T-cell (primary cell): ENCODE data around the gene TAT. TPM values are rescaled to one million over a fixed set of nuclear protein-coding genes. Genes with fewer than 3 reads are reported as not detected.
"Not testable (repeated sequence)": the region's sequence is repeated elsewhere in the genome, so short reads cannot be mapped to it uniquely, and the experiment has no call there.

Source experiments
- ATAC-seq, 4 experiments: fragments of 200-7000 bp in 3 of 4; fragments of 150-1000 bp in 1 of 4; cut with Tn5 transposase; replicated peaks in 1 of 4; 1 replicate in 3 of 4; 2 replicates in 1 of 4; pipeline ENCODE4 v1.10.0; 2021; ENCODE audit warnings: moderate library complexity in 3 of 4, mild to moderate bottlenecking in 2 of 4, moderate number of reproducible peaks in 1 of 4
- CTCF ChIA-PET, 2 donors: fragments of 300-600 bp; sonication (Branson Sonifier 250); formaldehyde crosslinking; loops; one replicate each; lab custom pipeline; 2022; ENCODE audit warnings: antibody characterized with exemption in 2 of 2; lab: Charles Lee
- POLR2A ChIA-PET, 2 donors: fragments of 300-600 bp; sonication (Branson Sonifier 250); formaldehyde crosslinking; loops; one replicate each; lab custom pipeline; 2022; ENCODE audit warnings: antibody characterized with exemption in 2 of 2; lab: Charles Lee
- DNase-seq, 35 experiments: peaks; one replicate each; pipeline versions ENCODE4 v3.0.0 to v3.0.0-alpha.2; 2013 to 2023
- H3K27ac ChIP-seq: one replicate; pipeline ENCODE4 v1.5.1; 2013; ENCODE audit warnings: low read length
- H3K27me3 ChIP-seq, 2 experiments: replicated peaks in 1 of 2; 1 replicate in 1 of 2; 2 replicates in 1 of 2; pipeline versions ENCODE4 v1.6.1 to v1.7.0; 2013; ENCODE audit warnings: low read length in 1 of 2, mixed read lengths in 1 of 2; ENCODE audit not compliant: control insufficient read depth in 2 of 2, insufficient read depth in 2 of 2; ENCODE audit errors: extremely low read depth in 1 of 2
- H3K36me3 ChIP-seq, 2 donors: 1 replicate in 1 of 2; 2 replicates in 1 of 2; pipeline versions ENCODE4 v1.6.1 to v1.7.0; 2013; ENCODE audit warnings: low read length in 1 of 2; ENCODE audit not compliant: control insufficient read depth in 2 of 2, insufficient read depth in 1 of 2; ENCODE audit errors: extremely low read depth in 1 of 2
- H3K4me1 ChIP-seq, 2 experiments: 1 replicate in 1 of 2; 2 replicates in 1 of 2; pipeline versions ENCODE4 v1.6.1 to v1.7.0; 2013; ENCODE audit warnings: low read length in 2 of 2, mixed read lengths in 1 of 2; ENCODE audit not compliant: insufficient read depth in 2 of 2, control insufficient read depth in 1 of 2; ENCODE audit errors: extremely low read depth in 1 of 2
- H3K4me3 ChIP-seq, 2 donors: 1 replicate in 1 of 2; 2 replicates in 1 of 2; pipeline versions ENCODE4 v1.5.1 to v1.7.0; 2013; ENCODE audit warnings: mild to moderate bottlenecking in 2 of 2, low read length in 1 of 2, moderate library complexity in 1 of 2; ENCODE audit not compliant: control insufficient read depth in 1 of 2; ENCODE audit errors: extremely low read depth in 1 of 2
- H3K9me3 ChIP-seq: 2 replicates; pipeline ENCODE4 v1.7.0; 2013
- H3K27ac Mint-ChIP-seq, 2 donors: one replicate each; pipeline ENCODE4 v1.8.0; 2020 to 2021; ENCODE audit warnings: mild to moderate bottlenecking in 2 of 2, mixed read lengths in 2 of 2
- H3K27me3 Mint-ChIP-seq, 2 donors: one replicate each; pipeline ENCODE4 v1.8.0; 2021 to 2022; ENCODE audit warnings: mixed read lengths in 2 of 2
- H3K36me3 Mint-ChIP-seq: one replicate; pipeline ENCODE4 v1.8.0; 2021; ENCODE audit warnings: mixed read lengths
- H3K4me1 Mint-ChIP-seq, 3 donors: one replicate each; pipeline ENCODE4 v1.8.0; 2020 to 2022; ENCODE audit warnings: mixed read lengths in 3 of 3, mild to moderate bottlenecking in 1 of 3
- H3K4me3 Mint-ChIP-seq, 3 donors: one replicate each; pipeline ENCODE4 v1.8.0; 2020 to 2022; ENCODE audit warnings: mild to moderate bottlenecking in 3 of 3, mixed read lengths in 3 of 3, moderate library complexity in 3 of 3
- H3K9me3 Mint-ChIP-seq, 3 donors: one replicate each; pipeline ENCODE4 v1.8.0; 2020 to 2022; ENCODE audit warnings: mixed read lengths in 3 of 3
- WGBS: methylation state at CpG from one replicate; pipeline ENCODE4 v1.1.5; 2013; ENCODE audit warnings: missing lambda C conversion rate; ENCODE audit not compliant: insufficient coverage; 5-methylcytosine and 5-hydroxymethylcytosine counted together
- total RNA-seq, 35 experiments: library from RNA in 6 of 35; stranded (reverse) in 6 of 35; fragments of 120-200 nt in 1 of 35; gene quantifications; one replicate each; pipeline versions ENCODE4 v1.2.1 to v1.2.4 and lab custom pipeline; 2013 to 2026

TAT gene
- total RNA-seq, 5 donors from 2014 or later (not counting 1 experiment from before 2014, with no cell fraction given): 0.49 to 1.1 (median 0.66) TPM; not detected in 2

DNA sequence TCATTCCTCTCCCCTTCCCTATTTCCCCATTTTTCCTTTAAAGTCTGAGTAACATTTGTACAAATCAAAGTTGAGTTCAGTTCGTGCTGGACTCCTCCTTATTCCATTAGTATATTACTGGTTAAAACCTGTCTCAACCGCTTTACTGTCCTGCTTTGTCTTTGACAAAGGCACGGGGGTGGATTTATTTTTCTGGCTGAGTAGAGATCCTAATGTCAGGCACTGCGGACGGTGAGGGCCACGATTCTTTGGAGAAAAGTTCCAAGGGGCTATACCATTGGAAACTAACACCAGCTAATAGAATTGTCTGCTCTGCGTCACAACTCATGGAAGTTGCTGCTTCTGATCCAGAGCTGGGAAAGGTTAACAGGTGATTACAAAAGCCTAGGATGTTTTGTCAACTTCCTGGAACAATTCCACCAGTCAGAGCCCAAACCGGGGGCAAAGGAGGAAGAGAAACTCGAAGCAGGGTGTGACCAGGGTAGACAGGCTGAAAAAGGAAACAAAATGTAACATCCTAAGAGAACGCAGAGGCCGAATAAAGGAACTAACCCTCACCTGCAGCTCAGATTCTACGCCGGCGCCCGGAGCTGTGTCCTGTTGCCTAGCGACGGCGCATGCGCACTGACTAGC, 12.4 kb downstream of the TAT start:
- DNase-seq: peak in 1 of 35 experiments; percentile 1
- ChIA-PET POLR2A (interaction anchor here (0.5 to 1.9 kb wide), 5 partner anchors 12 to 329 kb away, joined by 3 to 17 read pairs (median 3); partner anchors contain the start of genes CMTR2 (in 1 of the 2) and TAT (in 1 of the 2)), CTCF (interaction anchor here (0.7 to 2.3 kb wide), 10 partner anchors 11 to 1813 kb away, joined by 3 to 42 read pairs (median 6); partner anchors contain the start of gene TAT (in 1 of the 2))
- WGBS: 3% methylated on average over 5 of the region's 19 CpGs
- Histone ChIP-seq H3K27ac (peak overlapping the region; percentile 72), H3K36me3 (no peaks in the 10 kb centered on the region), H3K4me1 (peaks cover 9 to 13% of the 10 kb centered on the region in 2 experiments), H3K4me3 (peak overlapping the region; percentile 68 to 79), H3K9me3 (no peaks in the 10 kb centered on the region), H3K27me3 (peaks cover 0 to 1% of the 10 kb centered on the region in 2 experiments)
- H3K27me3 Mint-ChIP-seq: no peaks in the 10 kb centered on the region
- no peak for ATAC-seq
- peaks cover 0 to 14% (median 7%) of the 10 kb centered on the region in 3 donors for H3K9me3 Mint-ChIP-seq
- H3K36me3 Mint-ChIP-seq: peaks cover 3% of the 10 kb centered on the region
- peak overlapping the region; percentile 96 to 97 for H3K27ac Mint-ChIP-seq
- H3K4me1 Mint-ChIP-seq: peaks cover 16 to 21% (median 18%) of the 10 kb centered on the region in 3 donors
- H3K4me3 Mint-ChIP-seq: peak overlapping the region; percentile 84 to 94 (median 94)

DNA sequence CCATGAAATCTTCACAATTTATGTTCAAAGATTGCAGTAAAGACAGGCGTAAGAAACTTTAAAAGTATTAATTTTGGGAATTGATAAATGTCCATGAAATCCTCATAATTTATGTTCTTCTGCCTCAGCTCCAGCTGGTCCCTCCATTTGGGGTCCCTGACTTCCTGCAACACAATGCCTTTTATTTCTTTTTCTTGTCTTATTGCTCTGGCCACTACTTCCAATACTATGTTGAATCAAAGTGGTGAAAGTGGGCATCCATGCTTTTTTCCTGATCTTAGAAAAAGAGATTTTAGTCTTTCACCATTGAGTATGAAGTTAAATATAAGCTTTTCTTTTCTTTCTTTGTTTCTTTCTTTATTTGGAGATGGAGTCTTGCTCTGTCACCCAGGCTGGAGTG, 14.3 kb downstream of the TAT start:
- no peaks in the 10 kb centered on the region for H3K27me3 Mint-ChIP-seq
- H3K27ac ChIP-seq: no peak overlapping the region
- H3K9me3 Mint-ChIP-seq: peaks cover 0 to 14% (median 7%) of the 10 kb centered on the region in 3 donors
- DNase-seq: no peak
- no peak overlapping the region for H3K27ac Mint-ChIP-seq
- H3K4me1 ChIP-seq: peaks cover 9 to 13% of the 10 kb centered on the region in 2 experiments
- no peaks in the 10 kb centered on the region for H3K9me3 ChIP-seq
- H3K4me1 Mint-ChIP-seq: peaks cover 16 to 21% (median 18%) of the 10 kb centered on the region in 3 donors
- no peak for ATAC-seq
- ChIA-PET CTCF (no interaction called here), POLR2A (no interaction called here)
- no peak overlapping the region for H3K4me3 ChIP-seq
- WGBS: no CpG with 5 or more reads among the region's 1 CpG
- H3K36me3 ChIP-seq: no peaks in the 10 kb centered on the region
- H3K36me3 Mint-ChIP-seq: peaks cover 3% of the 10 kb centered on the region
- H3K27me3 ChIP-seq: no peaks in the 10 kb centered on the region
- no peak overlapping the region for H3K4me3 Mint-ChIP-seq

DNA sequence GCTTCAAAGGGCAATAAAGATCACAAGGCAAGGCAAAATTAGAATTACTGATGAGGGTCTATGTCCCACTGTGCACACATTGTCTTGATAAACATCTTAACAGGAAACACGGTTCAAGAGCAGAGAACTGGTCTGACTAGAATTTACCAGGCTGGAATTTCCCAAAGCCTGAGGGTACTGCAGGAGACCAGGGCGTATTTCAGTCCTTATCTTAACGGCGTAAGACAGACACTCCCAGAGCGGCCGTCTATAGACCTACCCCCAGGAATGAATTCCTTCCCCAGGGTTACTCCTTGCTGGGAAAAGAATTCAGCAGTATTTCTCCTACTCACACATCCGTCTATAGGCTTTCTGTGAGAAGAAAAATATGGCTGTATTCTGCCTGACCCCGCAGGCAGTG, 15.0 kb downstream of the TAT start:
- Mint-ChIP-seq H3K4me1 (peaks cover 16 to 21% (median 18%) of the 10 kb centered on the region in 3 donors), H3K9me3 (peaks cover 0 to 14% (median 7%) of the 10 kb centered on the region in 3 donors)
- DNase-seq, H3K27ac ChIP-seq, ATAC-seq, H3K36me3 Mint-ChIP-seq, H3K4me3 ChIP-seq, H3K27me3 Mint-ChIP-seq, CTCF ChIA-PET, H3K9me3 ChIP-seq, H3K4me3 Mint-ChIP-seq, POLR2A ChIA-PET, H3K27ac Mint-ChIP-seq, H3K27me3 ChIP-seq, H3K36me3 ChIP-seq: not testable (repeated sequence)
- WGBS: 100% methylated on average over 3 of the region's 8 CpGs
- peaks cover 9 to 13% of the 10 kb centered on the region in 2 experiments for H3K4me1 ChIP-seq

DNA sequence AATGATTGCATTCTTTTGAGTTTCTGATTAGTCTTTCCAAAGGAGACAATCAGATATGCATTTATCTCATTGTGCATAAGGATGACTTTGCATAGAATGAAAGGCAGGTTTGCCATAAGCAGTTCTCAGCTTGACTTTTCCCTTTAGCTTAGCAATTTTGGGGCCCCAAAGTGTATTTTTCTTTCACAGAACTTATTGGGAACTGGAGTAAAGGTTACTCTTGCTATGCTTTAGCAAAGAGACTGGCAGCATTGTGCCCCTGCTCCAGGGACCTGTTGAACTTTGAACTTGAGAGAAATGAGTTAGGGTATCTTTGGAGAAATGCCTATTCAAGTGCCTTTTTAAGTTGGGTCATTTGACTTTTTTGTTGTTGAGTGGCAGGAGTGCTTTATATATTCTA, 17.0 kb downstream of the TAT start:
- H3K4me1 Mint-ChIP-seq: peaks cover 7 to 9% (median 7%) of the 10 kb centered on the region in 3 donors
- Histone ChIP-seq H3K27ac (no peak overlapping the region), H3K27me3 (peaks cover 0 to 2% of the 10 kb centered on the region in 2 experiments), H3K36me3 (no peaks in the 10 kb centered on the region), H3K4me3 (no peak overlapping the region), H3K4me1 (peaks cover 2 to 8% of the 10 kb centered on the region in 2 experiments), H3K9me3 (no peaks in the 10 kb centered on the region)
- POLR2A ChIA-PET: no interaction called here
- CTCF ChIA-PET: no interaction called here
- DNase-seq (no peak), ATAC-seq (no peak)
- H3K9me3 Mint-ChIP-seq: peaks cover 0 to 14% (median 7%) of the 10 kb centered on the region in 3 donors
- H3K27me3 Mint-ChIP-seq: no peaks in the 10 kb centered on the region
- peaks cover 3% of the 10 kb centered on the region for H3K36me3 Mint-ChIP-seq
- H3K4me3 Mint-ChIP-seq: no peak overlapping the region
- H3K27ac Mint-ChIP-seq: no peak overlapping the region

DNA sequence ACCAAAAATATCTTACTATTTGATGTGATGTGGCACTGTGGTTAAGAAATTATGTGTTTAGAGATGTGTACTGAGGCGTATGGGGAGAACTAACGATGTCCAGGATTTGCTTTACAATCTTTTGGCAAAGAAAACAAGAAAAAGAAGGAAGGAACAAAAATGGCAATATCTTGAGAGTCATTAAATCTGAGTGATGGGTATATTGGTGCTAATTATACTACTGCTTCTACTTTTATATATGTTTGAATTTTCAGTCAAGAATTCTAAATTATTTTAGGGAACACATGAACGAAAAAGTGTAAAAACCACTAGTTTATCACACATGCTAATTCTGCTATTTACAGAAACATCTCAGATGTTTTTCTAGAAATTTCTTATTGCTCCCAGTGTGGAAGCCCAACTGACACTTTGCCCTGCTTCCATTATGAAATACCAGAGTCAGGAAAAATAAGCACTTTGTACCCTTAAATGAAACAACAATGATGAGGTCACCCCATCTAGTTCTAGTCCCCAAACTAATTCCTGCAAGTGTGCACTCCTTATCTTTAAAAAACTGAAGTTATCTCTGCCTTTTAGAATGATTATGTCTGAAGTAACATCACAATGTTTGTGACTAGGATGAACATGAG, 18.8 kb downstream of the TAT start:
- POLR2A ChIA-PET: no interaction called here
- ATAC-seq (no peak), DNase-seq (no peak)
- Mint-ChIP-seq H3K27me3 (no peaks in the 10 kb centered on the region), H3K27ac (no peak overlapping the region), H3K4me1 (no peaks in the 10 kb centered on the region), H3K9me3 (peaks cover 0 to 14% (median 7%) of the 10 kb centered on the region in 3 donors), H3K4me3 (no peak overlapping the region), H3K36me3 (peaks cover 3% of the 10 kb centered on the region)
- H3K27ac ChIP-seq: no peak overlapping the region
- H3K4me3 ChIP-seq: no peak overlapping the region
- 53% methylated on average over 2 of the region's 3 CpGs for WGBS
- H3K9me3 ChIP-seq: no peaks in the 10 kb centered on the region
- H3K27me3 ChIP-seq: peaks cover 0 to 2% of the 10 kb centered on the region in 2 experiments
- CTCF ChIA-PET: interaction anchor here (0.6 to 0.7 kb wide), 2 partner anchors 54 to 485 kb away, joined by 3 to 4 read pairs; no protein-coding TSS in a partner anchor
- no peaks in the 10 kb centered on the region for H3K4me1 ChIP-seq
- H3K36me3 ChIP-seq: no peaks in the 10 kb centered on the region

DNA sequence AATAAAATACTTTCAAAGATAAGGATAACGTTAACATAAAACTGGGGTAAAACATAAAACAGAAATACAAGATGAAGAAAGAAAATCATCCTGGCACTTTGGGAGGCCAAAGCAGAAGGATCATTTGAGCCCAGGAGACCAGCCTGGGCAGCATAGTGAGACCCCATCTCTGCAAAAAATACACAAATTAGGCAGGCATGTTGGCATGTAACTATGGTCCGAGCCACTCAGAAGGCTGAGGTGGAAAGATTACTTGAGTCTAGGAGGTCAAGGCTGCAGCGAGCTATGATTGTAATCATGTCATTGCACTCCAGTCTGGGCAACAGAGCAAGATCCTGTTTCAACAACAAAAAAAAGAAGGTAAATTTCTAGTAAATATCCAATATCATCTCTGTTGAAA, 19.6 kb downstream of the TAT start:
- Mint-ChIP-seq H3K27me3 (peaks cover 0 to 5% of the 10 kb centered on the region in 2 donors), H3K4me3 (no peak overlapping the region), H3K9me3 (peaks cover 0 to 10% (median 3%) of the 10 kb centered on the region in 3 donors), H3K27ac (no peak overlapping the region), H3K36me3 (no peaks in the 10 kb centered on the region), H3K4me1 (no peaks in the 10 kb centered on the region)
- peaks cover 0 to 4% of the 10 kb centered on the region in 2 experiments for H3K27me3 ChIP-seq
- ATAC-seq (no peak), DNase-seq (no peak)
- no peaks in the 10 kb centered on the region for H3K36me3 ChIP-seq
- no peaks in the 10 kb centered on the region for H3K4me1 ChIP-seq
- CTCF ChIA-PET: interaction anchor here in 1 of 2 donors (0.7 kb wide), 1 partner anchor 486 kb away, joined by 4 read pairs; no protein-coding TSS in a partner anchor
- H3K27ac ChIP-seq: no peak overlapping the region
- no peaks in the 10 kb centered on the region for H3K9me3 ChIP-seq
- H3K4me3 ChIP-seq: no peak overlapping the region
- no CpG with 5 or more reads among the region's 3 CpGs for WGBS
- POLR2A ChIA-PET: no interaction called here
